ENCODE measurements around the gene JAZF1.
A peak's percentile ranks its signal among the peaks of the same experiment; 100 is the strongest.

Gene JAZF1

GRCh38 chr7:28166982-28167715 lies 13.4 kb downstream of the JAZF1 start:
- no peak overlapping the region for H3K4me3 ChIP-seq (ENCODE audit: low read length)
- peak; percentile 64 for DNase-seq (ENCODE audit: low read depth)
- no peak for TF ChIP-seq CTCF (conservative IDR thresholded peaks at IDR 0.05; ENCODE audit: low read length)

GRCh38 chr7:28165961-28166955 lies 14.3 kb downstream of the JAZF1 start:
- peak; percentile 90 for DNase-seq (ENCODE audit: low read depth)
- TF ChIP-seq CTCF (conservative IDR thresholded peaks at IDR 0.05; ENCODE audit: low read length) = no peak
- H3K4me3 ChIP-seq (ENCODE audit: low read length) = no peak overlapping the region

- no peak for TF ChIP-seq CTCF (conservative IDR thresholded peaks at IDR 0.05; ENCODE audit: low read length)
- H3K4me3 ChIP-seq (ENCODE audit: low read length) = no peak overlapping the region
- DNase-seq (ENCODE audit: low read depth) = peak; percentile 44
Measured at GRCh38 chr7:28165261-28165660, 15.3 kb downstream of the JAZF1 start.

GRCh38 chr7:28163949-28164348 lies 16.6 kb downstream of the JAZF1 start:
- peak; percentile 97 for DNase-seq (ENCODE audit: low read depth)
- TF ChIP-seq CTCF (conservative IDR thresholded peaks at IDR 0.05; ENCODE audit: low read length) = peak; percentile 16; the same call in 1 of the 2 replicates
- H3K4me3 ChIP-seq (ENCODE audit: low read length) = no peak overlapping the region

- no peak for DNase-seq (ENCODE audit: low read depth)
- TF ChIP-seq CTCF (conservative IDR thresholded peaks at IDR 0.05; ENCODE audit: low read length) = no peak
- no peak overlapping the region for H3K4me3 ChIP-seq (ENCODE audit: low read length)
Measured at GRCh38 chr7:28161331-28161730, 19.3 kb downstream of the JAZF1 start.

GRCh38 chr7:28160551-28160991 lies 20.0 kb downstream of the JAZF1 start:
- TF ChIP-seq CTCF (conservative IDR thresholded peaks at IDR 0.05; ENCODE audit: low read length) = no peak
- DNase-seq (ENCODE audit: low read depth) = peak; percentile 80

More at GRCh38 chr7:28160551-28160991, 20.0 kb downstream of the JAZF1 start:
- no peak overlapping the region for H3K4me3 ChIP-seq (ENCODE audit: low read length)
